Mesenchymal stem cell (in vitro differentiated cells and primary cell): ENCODE measurements around the gene MYO1D.

ENCODE experiments used
- DNase-seq: peaks from one replicate; pipeline ENCODE4 v3.0.0-alpha.2; 2013
- H2AFZ ChIP-seq: one replicate; pipeline ENCODE4 v1.6.1; 2013; ENCODE audit warnings: low read depth, mild to moderate bottlenecking, control low read depth, inconsistent platforms, low read length, moderate library complexity
- H2AK5ac ChIP-seq: 2 replicates; pipeline ENCODE4 v1.6.1; 2013; ENCODE audit warnings: low read length, moderate library complexity, mild to moderate bottlenecking, inconsistent platforms; ENCODE audit not compliant: severe bottlenecking
- H2BK120ac ChIP-seq: one replicate; pipeline ENCODE4 v1.6.1; 2013; ENCODE audit warnings: low read depth, mild to moderate bottlenecking, inconsistent platforms, low read length, moderate library complexity
- H2BK12ac ChIP-seq, 2 experiments: one replicate each; pipeline ENCODE4 v1.6.1; 2013; ENCODE audit warnings: inconsistent platforms in 2 of 2, low read length in 2 of 2, mild to moderate bottlenecking in 2 of 2, moderate library complexity in 2 of 2, control low read depth in 1 of 2
- H2BK15ac ChIP-seq: one replicate; pipeline ENCODE4 v1.6.1; 2013; ENCODE audit warnings: mild to moderate bottlenecking, low read depth, inconsistent platforms; ENCODE audit not compliant: poor library complexity, severe bottlenecking
- H2BK5ac ChIP-seq: 2 replicates; pipeline ENCODE4 v1.6.1; 2013; ENCODE audit warnings: low read depth, mild to moderate bottlenecking, low read length, control low read depth, inconsistent platforms; ENCODE audit not compliant: poor library complexity, severe bottlenecking
- H3K14ac ChIP-seq, 2 experiments: one replicate each; pipeline ENCODE4 v1.6.1; 2013; ENCODE audit warnings: inconsistent platforms in 2 of 2, low read length in 2 of 2, control low read depth in 1 of 2, mild to moderate bottlenecking in 1 of 2, moderate library complexity in 1 of 2
- H3K18ac ChIP-seq, 2 experiments: one replicate each; pipeline ENCODE4 v1.6.1; 2013; ENCODE audit warnings: inconsistent platforms in 2 of 2, low read length in 2 of 2, control low read depth in 1 of 2, low read depth in 1 of 2, mild to moderate bottlenecking in 1 of 2
- H3K23ac ChIP-seq, 2 experiments: one replicate each; pipeline ENCODE4 v1.6.1; 2013; ENCODE audit warnings: inconsistent platforms in 2 of 2, low read length in 2 of 2, mild to moderate bottlenecking in 2 of 2, moderate library complexity in 2 of 2, control low read depth in 1 of 2
- H3K27ac ChIP-seq: 2 replicates; pipeline ENCODE4 v1.5.1; 2013; ENCODE audit warnings: mild to moderate bottlenecking, moderate library complexity, low read length, control low read depth, inconsistent platforms; ENCODE audit not compliant: poor library complexity, severe bottlenecking
- H3K27me3 ChIP-seq, 2 experiments: 2 replicates each; pipeline versions ENCODE4 v1.6.1 to v1.7.0; 2013; ENCODE audit warnings: low read length in 2 of 2, mild to moderate bottlenecking in 2 of 2, moderate library complexity in 2 of 2, control low read depth in 1 of 2, inconsistent platforms in 1 of 2; ENCODE audit not compliant: control insufficient read depth in 1 of 2, insufficient read depth in 1 of 2
- H3K36me3 ChIP-seq, 2 experiments: 2 replicates each; pipeline versions ENCODE4 v1.6.1 to v1.7.0; 2013; ENCODE audit warnings: low read length in 2 of 2, control low read depth in 1 of 2, inconsistent platforms in 1 of 2, low read depth in 1 of 2, mild to moderate bottlenecking in 1 of 2; ENCODE audit not compliant: insufficient read depth in 2 of 2, control insufficient read depth in 1 of 2
- H3K4ac ChIP-seq, 2 experiments: one replicate each; pipeline ENCODE4 v1.6.1; 2013; ENCODE audit warnings: inconsistent platforms in 2 of 2, low read length in 2 of 2, mild to moderate bottlenecking in 2 of 2, moderate library complexity in 2 of 2, control low read depth in 1 of 2, low read depth in 1 of 2
- H3K4me1 ChIP-seq: 2 replicates; pipeline ENCODE4 v1.6.1; 2013; ENCODE audit warnings: low read depth, low read length, control low read depth; ENCODE audit not compliant: control insufficient read depth, insufficient read depth
- H3K4me2 ChIP-seq: 2 replicates; pipeline ENCODE4 v1.6.1; 2013; ENCODE audit warnings: low read length, mild to moderate bottlenecking, inconsistent platforms; ENCODE audit not compliant: poor library complexity, severe bottlenecking
- H3K4me3 ChIP-seq, 2 experiments: 2 replicates each; pipeline versions ENCODE4 v1.5.1 to v1.7.0; 2013; ENCODE audit warnings: low read length in 2 of 2, mild to moderate bottlenecking in 2 of 2, control low read depth in 1 of 2, low read depth in 1 of 2; ENCODE audit not compliant: insufficient read depth in 1 of 2
- H3K79me1 ChIP-seq: replicated peaks from 2 replicates; pipeline ENCODE4 v1.6.1; 2013; ENCODE audit warnings: mild to moderate bottlenecking, control low read depth, low read length, inconsistent platforms; ENCODE audit not compliant: poor library complexity, severe bottlenecking
- H3K9ac ChIP-seq: 2 replicates; pipeline ENCODE4 v1.7.0; 2013; ENCODE audit warnings: mild to moderate bottlenecking, low read length, moderate library complexity
- H3K9me3 ChIP-seq: 2 replicates; pipeline ENCODE4 v1.7.0; 2013; ENCODE audit warnings: mild to moderate bottlenecking, low read length; ENCODE audit not compliant: control insufficient read depth
- H4K8ac ChIP-seq: one replicate; pipeline ENCODE4 v1.6.1; 2013; ENCODE audit warnings: inconsistent platforms, mild to moderate bottlenecking, low read length, moderate library complexity
- H4K91ac ChIP-seq: one replicate; pipeline ENCODE4 v1.6.1; 2013; ENCODE audit warnings: mild to moderate bottlenecking, low read length, inconsistent platforms
- WGBS: methylation state at CpG from one replicate; pipeline ENCODE4 v1.1.7; 2013; ENCODE audit warnings: mixed read lengths; 5-methylcytosine and 5-hydroxymethylcytosine counted together

The MYO1D gene

GRCh38 chr17:32446949-32447348 is 430.0 kb downstream of the MYO1D start:
- Histone ChIP-seq H4K8ac (no peak overlapping the region), H3K9ac (peak overlapping the region; percentile 98), H4K91ac (no peak overlapping the region), H3K27ac (no peak overlapping the region), H3K4me3 (peak overlapping the region in 1 of 2 experiments; percentile 28), H3K14ac (no peak overlapping the region), H3K36me3 (peaks cover 15 to 50% of the 10 kb centered on the region in 2 experiments), H3K23ac (no peak overlapping the region), H3K18ac (no peak overlapping the region), H3K27me3 (no peaks in the 10 kb centered on the region), H2BK12ac (no peak overlapping the region), H2BK120ac (no peak overlapping the region), H3K4me2 (no peak overlapping the region), H3K9me3 (no peaks in the 10 kb centered on the region), H2BK15ac (no peak overlapping the region), H3K4me1 (peaks cover 5% of the 10 kb centered on the region), H3K79me1 (peaks cover 9% of the 10 kb centered on the region), H3K4ac (no peak overlapping the region), H2AFZ (no peak overlapping the region), H2BK5ac (no peak overlapping the region), H2AK5ac (no peak overlapping the region)
- WGBS: 92% methylated on average over 2 of the region's 2 CpGs
- no peak for DNase-seq

- Histone ChIP-seq H4K8ac (no peak overlapping the region), H2BK120ac (no peak overlapping the region), H3K9me3 (no peaks in the 10 kb centered on the region), H2BK15ac (no peak overlapping the region), H3K27me3 (no peaks in the 10 kb centered on the region), H3K14ac (no peak overlapping the region), H2AFZ (no peak overlapping the region), H2AK5ac (no peak overlapping the region), H3K4me3 (peak overlapping the region in 1 of 2 experiments; percentile 95), H3K9ac (peak overlapping the region; percentile 98), H3K4me1 (peaks cover 5% of the 10 kb centered on the region), H3K36me3 (peaks cover 12 to 40% of the 10 kb centered on the region in 2 experiments), H3K79me1 (peaks cover 7% of the 10 kb centered on the region), H3K23ac (no peak overlapping the region), H3K18ac (no peak overlapping the region), H2BK5ac (no peak overlapping the region), H2BK12ac (no peak overlapping the region), H3K27ac (no peak overlapping the region), H3K4ac (no peak overlapping the region), H3K4me2 (peak overlapping the region; percentile 33), H4K91ac (no peak overlapping the region)
- 76% methylated on average over 2 of the region's 2 CpGs for WGBS
- peak; percentile 58 for DNase-seq
These were observed 431.0 kb downstream of the MYO1D start for GRCh38 chr17:32445971-32446370.

- Histone ChIP-seq H4K91ac (no peak overlapping the region), H2AFZ (no peak overlapping the region), H3K4ac (no peak overlapping the region), H3K9me3 (no peaks in the 10 kb centered on the region), H4K8ac (no peak overlapping the region), H3K4me2 (peak overlapping the region; percentile 64), H3K14ac (no peak overlapping the region), H2BK120ac (peak overlapping the region; percentile 30), H2BK12ac (no peak overlapping the region), H2AK5ac (no peak overlapping the region), H3K27ac (no peak overlapping the region), H3K4me3 (peak overlapping the region; percentile 95 to 97), H2BK5ac (no peak overlapping the region), H3K27me3 (no peaks in the 10 kb centered on the region), H3K79me1 (peaks cover 5% of the 10 kb centered on the region), H3K18ac (no peak overlapping the region), H2BK15ac (no peak overlapping the region), H3K23ac (no peak overlapping the region), H3K4me1 (peaks cover 5% of the 10 kb centered on the region), H3K9ac (peak overlapping the region; percentile 98), H3K36me3 (peaks cover 8 to 35% of the 10 kb centered on the region in 2 experiments)
- DNase-seq: no peak
- 30% methylated on average over 6 of the region's 6 CpGs for WGBS
These were observed 431.4 kb downstream of the MYO1D start for GRCh38 chr17:32445497-32445896.

GRCh38 chr17:32445074-32445415 is 431.9 kb downstream of the MYO1D start:
- H2BK120ac ChIP-seq: peak overlapping the region; percentile 99
- H3K4me3 ChIP-seq: peak overlapping the region; percentile 95 to 97
- H3K27me3 ChIP-seq: no peaks in the 10 kb centered on the region
- peaks cover 5% of the 10 kb centered on the region for H3K79me1 ChIP-seq
- H3K23ac ChIP-seq: peak overlapping the region in 1 of 2 experiments; percentile 15
- H3K4me1 ChIP-seq: peaks cover 5% of the 10 kb centered on the region
- H2AK5ac ChIP-seq: no peak overlapping the region
- DNase-seq: peak; percentile 85
- H2BK12ac ChIP-seq: peak overlapping the region in 1 of 2 experiments; percentile 1
- no peak overlapping the region for H2BK15ac ChIP-seq
- WGBS: under 1% methylated on average over 10 of the region's 14 CpGs
- H3K4ac ChIP-seq: peak overlapping the region; percentile 64 to 95
- peak overlapping the region; percentile 98 for H3K9ac ChIP-seq
- no peak overlapping the region for H3K14ac ChIP-seq
- peak overlapping the region; percentile 95 to 96 for H3K18ac ChIP-seq
- H3K4me2 ChIP-seq: peak overlapping the region; percentile 64
- H2BK5ac ChIP-seq: peak overlapping the region; percentile 87
- H4K91ac ChIP-seq: no peak overlapping the region
- H4K8ac ChIP-seq: no peak overlapping the region
- no peak overlapping the region for H2AFZ ChIP-seq
- H3K36me3 ChIP-seq: peaks cover 5 to 33% of the 10 kb centered on the region in 2 experiments
- H3K27ac ChIP-seq: peak overlapping the region; percentile 80
- H3K9me3 ChIP-seq: no peaks in the 10 kb centered on the region
